ENCODE data around the gene BRD7. TPM values are rescaled to one million over a fixed set of nuclear protein-coding genes. Genes with fewer than 3 reads are reported as not detected.

The BRD7 gene
- total RNA-seq, 1 experiment from 2014 or later: 40.0 TPM

GRCh38 chr16:50281391-50282009 is 87.3 kb downstream of the BRD7 start:
- CTCF ChIA-PET: no interaction called here
- POLR2A ChIA-PET (ENCODE audit: unreplicated experiment): no interaction called here
- H3F3A ChIP-seq (ENCODE audit: low read length, unreplicated experiment): no peaks in the 10 kb centered on the region
- no peaks in the 10 kb centered on the region for H3K9me2 ChIP-seq (replicated peaks; ENCODE audit: low read length)
- TF ChIP-seq EZH2phosphoT487 (IDR thresholded peaks at IDR 0.05; ENCODE audit: borderline replicate concordance, low read length): no peak
- no peak for TF ChIP-seq EZH2 (IDR thresholded peaks at IDR 0.05; ENCODE audit: low read length, unreplicated experiment)
- TF ChIP-seq CTCF (conservative IDR thresholded peaks at IDR 0.05; ENCODE audit: low read depth, low read length): no peak
- DNase-seq (no peak), ATAC-seq (no peak)
- H3K4me1 ChIP-seq (ENCODE audit: insufficient read depth, low read length): no peaks in the 10 kb centered on the region
- no peak overlapping the region for H3K4me2 ChIP-seq (ENCODE audit: low read length)
- no TSS peak for BruUV-seq (replicated peaks)
- H3K27me3 ChIP-seq (ENCODE audit: low read length): no peaks in the 10 kb centered on the region
- H2AFZ ChIP-seq (ENCODE audit: low read length): no peak overlapping the region
- H3K27ac ChIP-seq (ENCODE audit: low read length): no peak overlapping the region
- no peak overlapping the region for H3K4me3 ChIP-seq (ENCODE audit: low read length)
- intact Hi-C loops (cut with micrococcal nuclease): no loop called here
- H4K20me1 ChIP-seq (ENCODE audit: low read length): no peaks in the 10 kb centered on the region
- H3K79me2 ChIP-seq (ENCODE audit: low read length): no peaks in the 10 kb centered on the region
- H3K9me3 ChIP-seq (ENCODE audit: low read length): no peaks in the 10 kb centered on the region
- no peak overlapping the region for H3K9ac ChIP-seq (ENCODE audit: low read length)
- H3K36me3 ChIP-seq (ENCODE audit: low read depth, low read length): no peaks in the 10 kb centered on the region

- TF ChIP-seq EZH2 (IDR thresholded peaks at IDR 0.05; ENCODE audit: low read length, unreplicated experiment) (no peak), EZH2phosphoT487 (IDR thresholded peaks at IDR 0.05; ENCODE audit: borderline replicate concordance, low read length) (no peak), CTCF (conservative IDR thresholded peaks at IDR 0.05; ENCODE audit: low read depth, low read length) (no peak)
- Histone ChIP-seq H2AFZ (ENCODE audit: low read length) (no peak overlapping the region), H3K27me3 (ENCODE audit: low read length) (no peaks in the 10 kb centered on the region), H3K79me2 (ENCODE audit: low read length) (no peaks in the 10 kb centered on the region), H3K9ac (ENCODE audit: low read length) (no peak overlapping the region), H3F3A (ENCODE audit: low read length, unreplicated experiment) (no peaks in the 10 kb centered on the region), H3K9me3 (ENCODE audit: low read length) (no peaks in the 10 kb centered on the region), H3K27ac (ENCODE audit: low read length) (no peak overlapping the region), H3K9me2 (replicated peaks; ENCODE audit: low read length) (no peaks in the 10 kb centered on the region), H3K36me3 (ENCODE audit: low read depth, low read length) (no peaks in the 10 kb centered on the region), H3K4me3 (ENCODE audit: low read length) (no peak overlapping the region), H3K4me1 (ENCODE audit: insufficient read depth, low read length) (no peaks in the 10 kb centered on the region), H4K20me1 (ENCODE audit: low read length) (no peaks in the 10 kb centered on the region), H3K4me2 (ENCODE audit: low read length) (no peak overlapping the region)
- DNase-seq (no peak), ATAC-seq (no peak)
- BruUV-seq (replicated peaks): no TSS peak
- intact Hi-C loops (cut with micrococcal nuclease): no loop called here
- POLR2A ChIA-PET (ENCODE audit: unreplicated experiment): no interaction called here
- CTCF ChIA-PET: no interaction called here
These were observed 87.9 kb downstream of the BRD7 start for GRCh38 chr16:50280932-50281331.

- no peak overlapping the region for H3K9ac ChIP-seq (ENCODE audit: low read length)
- no peaks in the 10 kb centered on the region for H3K4me1 ChIP-seq (ENCODE audit: insufficient read depth, low read length)
- DNase-seq (no peak), ATAC-seq (no peak)
- H3K4me2 ChIP-seq (ENCODE audit: low read length): no peak overlapping the region
- H2AFZ ChIP-seq (ENCODE audit: low read length): no peak overlapping the region
- BruUV-seq (replicated peaks): no TSS peak
- no peaks in the 10 kb centered on the region for H3K27me3 ChIP-seq (ENCODE audit: low read length)
- no peaks in the 10 kb centered on the region for H4K20me1 ChIP-seq (ENCODE audit: low read length)
- H3K9me3 ChIP-seq (ENCODE audit: low read length): no peaks in the 10 kb centered on the region
- no peaks in the 10 kb centered on the region for H3K9me2 ChIP-seq (replicated peaks; ENCODE audit: low read length)
- POLR2A ChIA-PET (ENCODE audit: unreplicated experiment): no interaction called here
- H3F3A ChIP-seq (ENCODE audit: low read length, unreplicated experiment): no peaks in the 10 kb centered on the region
- CTCF ChIA-PET: no interaction called here
- TF ChIP-seq EZH2 (IDR thresholded peaks at IDR 0.05; ENCODE audit: low read length, unreplicated experiment) (no peak), EZH2phosphoT487 (IDR thresholded peaks at IDR 0.05; ENCODE audit: borderline replicate concordance, low read length) (no peak), CTCF (conservative IDR thresholded peaks at IDR 0.05; ENCODE audit: low read depth, low read length) (no peak)
- no peak overlapping the region for H3K4me3 ChIP-seq (ENCODE audit: low read length)
- H3K79me2 ChIP-seq (ENCODE audit: low read length): no peaks in the 10 kb centered on the region
- intact Hi-C loops (cut with micrococcal nuclease): no loop called here
- no peak overlapping the region for H3K27ac ChIP-seq (ENCODE audit: low read length)
- no peaks in the 10 kb centered on the region for H3K36me3 ChIP-seq (ENCODE audit: low read depth, low read length)
These were observed 89.3 kb downstream of the BRD7 start for GRCh38 chr16:50279504-50279865.

All from PC-3 (cell line).